ENCODE measurements around the gene GNG11.

Gene GNG11

DNA sequence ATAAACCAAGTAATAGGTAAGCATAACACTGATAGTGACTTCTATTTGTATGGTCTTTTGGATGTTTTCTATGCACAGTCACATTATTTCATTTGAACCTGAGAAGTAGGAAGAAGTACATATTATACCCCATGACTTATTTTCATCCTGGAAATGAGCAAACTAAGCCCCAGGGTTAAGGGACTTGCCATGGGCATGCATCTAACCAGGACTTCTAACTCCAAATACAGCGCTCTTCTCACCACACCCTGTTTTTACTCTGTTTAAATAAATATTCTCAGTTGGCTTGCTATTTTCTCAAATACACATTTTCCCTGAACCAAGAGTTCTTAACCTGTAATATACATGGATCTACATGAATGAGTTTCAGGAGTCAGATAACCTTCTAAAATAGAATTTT, 16.3 kb downstream of the GNG11 start:
- no peak overlapping the region for H3K4me3 ChIP-seq
- no peak for TF ChIP-seq Cebpa-rat (IDR thresholded peaks at IDR 0.05)
- H3K9me3 ChIP-seq (replicated peaks in 1 of 11) = no peaks in the 10 kb centered on the region; a peak in 1 of 22 replicates
- H3K27me3 ChIP-seq = no peaks in the 10 kb centered on the region
- H3K4me2 ChIP-seq = no peak overlapping the region
- no peak overlapping the region for H3K9ac ChIP-seq
- H3K36me3 ChIP-seq = no peaks in the 10 kb centered on the region
- no peak overlapping the region for H3K27ac ChIP-seq
- H4K20me1 ChIP-seq = no peaks in the 10 kb centered on the region
- no peaks in the 10 kb centered on the region for H3K4me1 ChIP-seq

DNA sequence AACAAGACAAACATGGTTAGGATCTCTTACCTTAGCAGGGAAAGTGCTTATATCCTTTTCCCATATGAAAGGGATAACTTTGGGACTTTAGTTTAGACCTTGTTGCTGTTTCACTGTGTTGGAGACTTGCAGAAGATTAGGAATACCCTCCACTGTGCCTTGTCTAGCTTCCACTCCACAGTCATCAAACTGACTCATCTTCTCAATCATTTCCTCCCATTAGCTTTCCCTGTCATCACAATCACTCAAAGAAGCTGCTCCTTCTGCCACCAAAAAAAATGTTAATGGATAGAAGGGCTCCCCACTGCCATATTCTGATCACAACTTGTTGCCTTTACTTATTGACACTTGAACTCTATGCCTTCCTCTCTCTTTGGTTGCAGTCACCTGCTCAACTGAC, 16.8 kb downstream of the GNG11 start:
- Histone ChIP-seq H3K27me3 (no peaks in the 10 kb centered on the region), H3K4me2 (no peak overlapping the region), H3K9me3 (replicated peaks in 1 of 11) (no peaks in the 10 kb centered on the region; a peak in 1 of 22 replicates), H3K9ac (no peak overlapping the region), H3K4me1 (peaks cover 0 to 3% (median 0%) of the 10 kb centered on the region in 10 experiments; a peak in 2 of 20 replicates), H3K27ac (no peak overlapping the region), H4K20me1 (no peaks in the 10 kb centered on the region), H3K36me3 (no peaks in the 10 kb centered on the region), H3K4me3 (no peak overlapping the region)
- no peak for TF ChIP-seq Cebpa-rat (IDR thresholded peaks at IDR 0.05)

DNA sequence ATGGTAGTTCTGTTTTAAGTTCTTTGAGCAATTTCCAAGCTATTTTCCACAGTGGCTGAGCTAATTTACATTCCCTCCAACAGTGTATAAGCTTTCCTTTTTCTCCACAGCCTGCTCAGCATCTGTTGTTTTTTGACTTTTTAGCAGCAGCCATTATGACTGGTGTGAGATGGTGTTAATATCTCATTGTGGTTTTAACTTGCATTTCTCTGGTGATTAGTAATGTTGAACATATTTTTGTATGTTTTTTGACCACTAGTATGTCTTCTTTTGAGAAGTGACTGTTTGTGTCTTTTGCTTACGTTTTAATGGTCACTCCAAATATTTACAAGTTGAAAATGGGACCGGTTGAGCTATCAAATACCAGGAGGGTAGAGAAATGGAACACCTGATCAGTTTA, 20.4 kb downstream of the GNG11 start:
- Histone ChIP-seq H3K9me3 (replicated peaks in 1 of 11) (no peaks in the 10 kb centered on the region; a peak in 1 of 22 replicates), H3K27me3 (no peaks in the 10 kb centered on the region), H3K36me3 (no peaks in the 10 kb centered on the region), H3K4me3 (no peak overlapping the region), H3K27ac (no peak overlapping the region), H3K4me1 (peaks cover 0 to 39% (median 26%) of the 10 kb centered on the region in 10 experiments; a peak in 18 of 20 replicates), H3K4me2 (no peak overlapping the region), H3K9ac (no peak overlapping the region), H4K20me1 (no peaks in the 10 kb centered on the region)
- TF ChIP-seq Cebpa-rat (IDR thresholded peaks at IDR 0.05) = no peak

DNA sequence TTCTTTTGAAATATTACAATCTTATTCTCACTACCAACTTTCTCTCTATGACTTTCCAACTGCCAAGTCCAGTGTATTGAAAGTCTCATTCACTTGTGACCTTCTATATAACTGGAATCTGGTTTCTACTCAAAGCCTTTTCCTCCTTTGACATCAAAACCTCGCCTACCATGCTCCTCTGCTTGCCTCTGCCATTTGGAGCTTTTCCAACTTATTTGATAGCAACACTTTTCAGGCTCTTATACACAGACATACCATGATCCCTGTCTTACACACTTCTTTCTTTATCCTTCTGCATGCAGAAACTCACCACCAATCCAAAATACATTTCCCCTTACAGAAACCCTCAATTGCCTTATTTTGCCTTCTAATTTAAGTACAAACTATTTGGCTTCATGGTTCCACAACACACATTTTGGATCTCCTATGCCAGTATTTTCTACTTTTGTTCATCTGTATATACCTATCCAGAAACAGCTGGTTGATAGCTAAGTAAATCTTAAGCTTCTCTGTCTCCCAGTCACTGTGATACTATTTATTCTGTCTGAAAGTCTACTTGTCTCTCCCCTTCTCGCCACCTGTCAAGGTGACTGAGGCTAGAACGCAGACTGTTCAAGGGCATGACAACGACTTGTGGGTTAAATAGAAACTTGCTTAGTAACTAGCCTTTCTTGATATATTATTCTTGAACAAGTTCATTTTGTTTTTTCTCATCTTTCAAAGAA, 22.4 kb downstream of the GNG11 start:
- no peak for TF ChIP-seq Cebpa-rat (IDR thresholded peaks at IDR 0.05)
- peak overlapping the region in 8 of 11 experiments; percentile 11 to 66 (median 48); a peak in 13 of 22 replicates for H3K4me2 ChIP-seq
- no peaks in the 10 kb centered on the region; a peak in 1 of 22 replicates for H3K9me3 ChIP-seq (replicated peaks in 1 of 11)
- H3K27me3 ChIP-seq = no peaks in the 10 kb centered on the region
- H3K4me3 ChIP-seq = no peak overlapping the region
- H3K9ac ChIP-seq = no peak overlapping the region
- no peaks in the 10 kb centered on the region for H4K20me1 ChIP-seq
- no peaks in the 10 kb centered on the region for H3K36me3 ChIP-seq
- peaks cover 0 to 40% (median 26%) of the 10 kb centered on the region in 10 experiments; a peak in 18 of 20 replicates for H3K4me1 ChIP-seq
- no peak overlapping the region for H3K27ac ChIP-seq

DNA sequence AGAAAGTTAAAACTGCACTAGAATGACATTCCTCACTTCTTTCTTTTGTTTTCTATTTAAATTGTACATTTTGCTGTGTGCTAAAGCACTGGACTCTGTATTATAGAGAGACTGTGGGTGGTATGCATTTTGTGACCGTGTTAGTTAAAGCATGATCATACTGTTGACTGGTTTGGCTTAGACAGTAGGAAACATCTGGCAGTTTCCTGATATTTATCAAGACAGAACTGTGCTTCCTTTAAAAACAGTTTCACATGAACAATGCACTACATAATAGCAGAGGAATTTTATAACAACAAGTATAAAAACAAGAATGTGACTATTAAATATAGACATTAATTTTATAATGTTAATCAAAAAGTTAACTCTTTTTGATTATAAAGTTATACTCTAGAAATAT, 23.1 kb downstream of the GNG11 start:
- H3K4me3 ChIP-seq = no peak overlapping the region
- no peaks in the 10 kb centered on the region for H3K36me3 ChIP-seq
- H3K9ac ChIP-seq = no peak overlapping the region
- peaks cover 0 to 40% (median 26%) of the 10 kb centered on the region in 10 experiments; a peak in 18 of 20 replicates for H3K4me1 ChIP-seq
- no peak overlapping the region for H3K27ac ChIP-seq
- no peaks in the 10 kb centered on the region; a peak in 1 of 22 replicates for H3K9me3 ChIP-seq (replicated peaks in 1 of 11)
- H3K4me2 ChIP-seq = peak overlapping the region in 7 of 11 experiments; percentile 35 to 66 (median 51); a peak in 11 of 22 replicates
- H3K27me3 ChIP-seq = no peaks in the 10 kb centered on the region
- no peaks in the 10 kb centered on the region for H4K20me1 ChIP-seq
- TF ChIP-seq Cebpa-rat (IDR thresholded peaks at IDR 0.05) = no peak

DNA sequence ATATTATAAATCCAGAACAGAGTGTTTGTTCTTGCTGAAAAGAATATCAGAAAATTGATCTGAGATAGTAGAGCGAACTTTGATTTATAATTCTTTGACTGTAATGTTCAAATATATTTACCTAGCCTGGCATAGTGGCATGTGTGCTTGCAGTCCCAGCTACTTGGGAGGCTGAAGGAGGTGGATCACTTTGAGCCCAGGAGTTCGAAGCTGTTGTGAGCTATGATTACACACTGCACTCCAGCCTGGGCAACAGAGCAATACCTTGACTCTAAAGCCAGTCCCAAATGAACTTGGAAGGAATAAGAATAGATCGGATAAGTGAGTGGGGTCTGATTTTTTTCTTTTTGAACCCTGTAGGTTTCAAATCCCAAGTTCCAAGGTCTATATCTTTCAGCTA, 23.5 kb downstream of the GNG11 start:
- no peaks in the 10 kb centered on the region; a peak in 1 of 22 replicates for H3K9me3 ChIP-seq (replicated peaks in 1 of 11)
- peak overlapping the region in 2 of 11 experiments; percentile 19 to 34; a peak in 2 of 22 replicates for H3K27ac ChIP-seq
- H3K9ac ChIP-seq = no peak overlapping the region
- peak overlapping the region in 8 of 11 experiments; percentile 15 to 66 (median 52); a peak in 13 of 22 replicates for H3K4me2 ChIP-seq
- H3K27me3 ChIP-seq = no peaks in the 10 kb centered on the region
- no peaks in the 10 kb centered on the region for H3K36me3 ChIP-seq
- TF ChIP-seq Cebpa-rat (IDR thresholded peaks at IDR 0.05) = no peak
- H4K20me1 ChIP-seq = no peaks in the 10 kb centered on the region
- peaks cover 0 to 40% (median 26%) of the 10 kb centered on the region in 10 experiments; a peak in 18 of 20 replicates for H3K4me1 ChIP-seq
- no peak overlapping the region for H3K4me3 ChIP-seq

DNA sequence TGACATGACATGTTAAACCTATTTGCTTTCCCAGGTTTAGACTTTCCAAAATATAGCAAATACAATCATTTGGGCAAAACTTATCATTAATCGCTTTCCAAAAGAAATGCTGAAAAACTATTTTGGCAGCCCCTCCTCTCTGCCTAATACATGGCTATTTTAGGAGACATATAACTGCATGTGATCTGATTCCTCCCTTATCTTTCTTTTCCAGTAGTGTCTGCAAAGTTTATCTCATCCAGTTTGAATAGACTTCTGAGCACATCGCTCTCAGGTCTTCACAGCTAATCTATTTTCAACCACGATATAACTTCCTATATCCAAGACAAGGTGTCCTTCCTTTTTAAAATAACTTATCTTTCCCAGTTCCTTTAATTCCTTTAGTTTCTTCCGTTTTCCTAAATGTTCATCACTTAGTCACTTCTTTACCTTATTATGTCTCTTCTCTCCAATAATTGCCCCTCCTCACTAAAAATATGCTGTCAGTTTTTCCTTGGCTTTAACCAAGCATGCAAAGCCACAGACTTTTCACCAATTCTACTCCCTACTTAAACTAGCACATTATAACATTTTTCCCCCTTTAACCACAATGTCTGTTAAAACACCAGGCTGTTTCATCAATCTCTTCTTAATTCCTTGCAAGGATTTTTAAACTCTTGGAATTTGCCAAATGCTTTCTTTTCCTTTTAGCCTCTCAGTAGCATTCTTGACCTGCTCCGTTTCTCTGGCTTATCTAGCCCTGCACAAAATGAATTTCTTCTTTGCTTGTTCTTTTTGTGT, 24.4 kb downstream of the GNG11 start:
- Histone ChIP-seq H3K9ac (no peak overlapping the region), H3K36me3 (no peaks in the 10 kb centered on the region), H4K20me1 (no peaks in the 10 kb centered on the region), H3K4me1 (peaks cover 0 to 40% (median 26%) of the 10 kb centered on the region in 10 experiments; a peak in 18 of 20 replicates), H3K4me3 (no peak overlapping the region), H3K27ac (no peak overlapping the region), H3K4me2 (peak overlapping the region in 8 of 11 experiments; percentile 15 to 66 (median 52); a peak in 13 of 22 replicates), H3K9me3 (replicated peaks in 1 of 11) (no peaks in the 10 kb centered on the region; a peak in 1 of 22 replicates), H3K27me3 (no peaks in the 10 kb centered on the region)
- no peak for TF ChIP-seq Cebpa-rat (IDR thresholded peaks at IDR 0.05)

DNA sequence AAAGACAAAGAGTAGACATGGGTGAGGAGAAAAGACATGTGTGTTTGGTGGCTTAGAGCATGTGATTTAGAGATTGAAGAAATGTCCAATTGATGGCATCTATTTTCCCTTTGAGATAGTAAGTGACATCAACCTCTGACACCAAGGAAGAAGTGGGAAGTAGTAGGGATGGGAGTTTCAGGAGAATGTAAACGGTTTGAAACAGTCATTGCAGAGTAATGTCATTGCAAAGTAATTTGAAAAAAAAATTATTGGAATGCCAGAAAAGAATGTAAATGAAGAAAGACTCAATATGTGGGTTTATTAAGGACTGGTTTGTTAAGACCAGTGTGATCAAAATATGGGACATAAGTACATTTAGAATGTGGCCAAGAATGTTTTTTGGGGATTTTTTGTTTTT, 26.6 kb downstream of the GNG11 start:
- Histone ChIP-seq H4K20me1 (no peaks in the 10 kb centered on the region), H3K4me1 (peaks cover 0 to 39% (median 26%) of the 10 kb centered on the region in 10 experiments; a peak in 18 of 20 replicates), H3K27me3 (no peaks in the 10 kb centered on the region), H3K4me3 (no peak overlapping the region), H3K27ac (no peak overlapping the region), H3K4me2 (no peak overlapping the region), H3K36me3 (no peaks in the 10 kb centered on the region), H3K9me3 (replicated peaks in 1 of 11) (no peaks in the 10 kb centered on the region), H3K9ac (no peak overlapping the region)
- no peak for TF ChIP-seq Cebpa-rat (IDR thresholded peaks at IDR 0.05)

DNA sequence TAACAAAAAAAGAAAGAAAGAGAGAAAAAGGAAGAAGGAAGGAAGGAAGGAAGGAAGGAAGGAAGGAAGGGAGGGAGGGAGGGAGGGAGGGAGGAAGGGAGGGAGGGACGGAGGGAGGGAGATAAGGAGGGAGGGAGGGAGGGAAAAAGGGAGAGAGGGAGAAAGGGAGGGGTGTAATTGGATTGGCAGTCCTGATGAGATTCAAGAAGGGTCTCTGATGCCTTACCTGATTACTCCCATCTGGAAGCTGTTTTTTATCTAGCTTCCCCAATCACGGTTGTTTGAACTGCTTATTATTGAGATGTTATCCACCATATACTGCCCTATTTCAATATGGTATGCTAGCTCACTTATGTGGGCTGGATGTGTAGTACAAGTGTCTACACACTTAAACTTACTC, 27.3 kb downstream of the GNG11 start:
- no peak overlapping the region for H3K9ac ChIP-seq
- H4K20me1 ChIP-seq = no peaks in the 10 kb centered on the region
- no peaks in the 10 kb centered on the region for H3K9me3 ChIP-seq (replicated peaks in 1 of 11)
- TF ChIP-seq Cebpa-rat (IDR thresholded peaks at IDR 0.05) = no peak
- no peaks in the 10 kb centered on the region for H3K27me3 ChIP-seq
- no peak overlapping the region for H3K4me2 ChIP-seq
- H3K4me1 ChIP-seq = peaks cover 0 to 31% (median 24%) of the 10 kb centered on the region in 10 experiments; a peak in 18 of 20 replicates
- no peak overlapping the region for H3K4me3 ChIP-seq
- H3K27ac ChIP-seq = no peak overlapping the region
- no peaks in the 10 kb centered on the region for H3K36me3 ChIP-seq

Data from BLaER1 treated with 17β-estradiol and CSF1 and Interleukin-3, amounts not matched to agents 10 nM and 100 nM (cell line).